Ecto neural progenitor cell (in vitro differentiated cells): ENCODE measurements around the gene ANTXRL.
"Not testable (repeated sequence)": the region's sequence is repeated elsewhere in the genome, so short reads cannot be mapped to it uniquely, and the experiment has no call there.

Experiments used
- DNase-seq: peaks from one replicate; pipeline ENCODE4 v3.0.0-alpha.2; 2018; ENCODE audit warnings: low spot score

Gene ANTXRL

DNA sequence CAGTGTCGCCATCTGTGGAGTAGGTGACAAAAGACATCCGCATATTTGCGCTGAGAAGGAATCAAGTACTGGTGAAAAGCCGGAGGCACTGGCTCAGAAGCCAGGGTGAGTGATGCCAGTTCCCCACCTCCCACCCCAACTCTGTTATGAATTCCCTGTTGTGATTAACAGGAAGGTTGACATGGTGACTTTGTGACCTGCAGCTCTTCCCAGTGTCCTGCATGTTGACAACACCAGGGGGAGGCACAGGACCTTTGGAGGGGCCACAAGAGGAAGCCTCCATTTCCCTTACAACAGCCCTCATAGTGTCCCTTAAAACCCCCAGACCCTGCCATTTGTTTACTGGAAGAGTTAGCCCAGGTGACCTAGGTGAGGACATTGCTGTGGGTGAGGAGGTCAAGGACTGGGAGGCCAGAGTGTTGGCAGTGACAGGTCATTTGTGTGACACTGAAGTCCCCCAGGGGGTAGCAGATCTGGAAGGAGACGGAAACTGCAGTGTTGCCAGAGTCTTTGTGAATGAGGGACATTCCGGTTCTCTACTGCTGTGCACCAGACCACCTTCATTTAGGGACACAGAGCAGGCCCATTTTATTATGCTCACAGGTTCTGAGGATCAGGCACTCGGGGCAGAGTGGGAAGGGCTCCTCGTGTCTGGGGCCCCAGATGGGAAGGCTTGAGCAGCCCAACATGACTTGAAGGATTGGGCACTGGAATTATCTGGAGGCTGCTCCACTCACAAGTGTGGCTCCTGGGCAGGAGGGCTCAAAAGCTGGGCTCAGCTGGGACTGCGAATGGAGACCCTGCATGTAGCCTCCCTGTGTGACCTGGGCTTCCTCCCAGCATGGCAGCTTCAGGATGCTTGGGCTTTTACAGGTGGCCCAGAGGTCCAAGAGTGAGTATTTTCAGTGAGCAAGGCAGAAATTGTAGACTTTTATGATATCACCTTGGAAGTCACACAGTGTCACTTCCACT is 13.0 kb upstream of the ANTXRL start:
- DNase-seq, result peak; percentile 21

GRCh38 chr10:46277840-46278239 is 9.0 kb upstream of the ANTXRL start:
- DNase-seq, result no peak

DNA sequence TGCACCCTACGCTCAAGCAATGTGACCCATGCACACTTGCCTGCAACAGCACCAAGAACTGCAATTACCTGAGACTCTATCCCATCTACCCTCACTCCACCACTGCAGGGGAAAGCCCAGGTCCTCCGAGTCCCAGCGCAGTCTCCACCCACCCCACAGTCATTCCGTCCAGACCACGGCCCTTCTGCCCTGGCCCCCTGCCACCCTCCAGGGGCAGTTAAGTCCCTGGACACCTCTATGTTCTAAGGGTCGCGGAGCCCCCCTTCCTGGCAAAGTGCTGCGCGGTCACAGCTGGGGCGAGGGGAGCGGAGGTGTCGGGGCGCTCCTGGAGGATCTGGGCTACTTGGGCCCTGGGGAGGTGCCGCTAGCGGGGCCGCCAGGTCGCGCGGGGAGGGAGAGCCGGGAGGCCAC is 4.4 kb upstream of the ANTXRL start:
- not testable (repeated sequence) for DNase-seq

GRCh38 chr10:46282842-46283574 is 3.8 kb upstream of the ANTXRL start:
- DNase-seq, result peak; percentile 70

DNA sequence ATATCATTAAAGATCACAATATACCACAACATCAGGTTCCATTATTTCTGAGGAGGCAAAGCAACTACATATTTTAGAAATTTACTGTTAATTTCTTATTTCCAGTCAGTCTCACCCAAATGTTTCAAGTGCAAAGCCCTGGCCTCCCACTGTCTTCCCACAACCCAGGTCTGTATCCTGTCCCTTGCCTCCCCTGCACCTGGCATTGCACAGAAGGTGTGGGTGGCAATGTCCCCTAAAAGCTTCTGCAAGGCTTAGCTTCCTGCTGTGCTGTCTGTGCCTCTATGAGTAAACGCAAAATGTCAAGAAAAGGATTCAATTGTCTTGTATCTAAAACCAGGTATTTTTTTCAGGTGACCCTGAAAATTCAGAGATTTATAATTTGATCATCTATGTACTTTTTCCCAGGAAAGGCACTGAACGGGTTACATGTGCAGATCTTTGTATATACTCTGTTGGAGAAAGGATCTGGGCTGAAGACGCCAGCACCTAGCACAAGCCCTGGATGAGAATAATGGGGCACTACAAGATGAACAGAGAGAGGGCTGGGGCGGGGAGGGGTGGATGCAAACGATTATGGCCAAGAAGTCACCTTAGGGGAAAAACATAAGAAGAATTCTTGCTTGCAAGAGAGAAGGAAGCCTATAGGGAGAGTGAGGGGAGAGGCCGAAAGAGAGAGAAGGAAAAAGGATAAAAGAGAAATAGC is 3.1 kb upstream of the ANTXRL start:
- DNase-seq, result no peak

DNA sequence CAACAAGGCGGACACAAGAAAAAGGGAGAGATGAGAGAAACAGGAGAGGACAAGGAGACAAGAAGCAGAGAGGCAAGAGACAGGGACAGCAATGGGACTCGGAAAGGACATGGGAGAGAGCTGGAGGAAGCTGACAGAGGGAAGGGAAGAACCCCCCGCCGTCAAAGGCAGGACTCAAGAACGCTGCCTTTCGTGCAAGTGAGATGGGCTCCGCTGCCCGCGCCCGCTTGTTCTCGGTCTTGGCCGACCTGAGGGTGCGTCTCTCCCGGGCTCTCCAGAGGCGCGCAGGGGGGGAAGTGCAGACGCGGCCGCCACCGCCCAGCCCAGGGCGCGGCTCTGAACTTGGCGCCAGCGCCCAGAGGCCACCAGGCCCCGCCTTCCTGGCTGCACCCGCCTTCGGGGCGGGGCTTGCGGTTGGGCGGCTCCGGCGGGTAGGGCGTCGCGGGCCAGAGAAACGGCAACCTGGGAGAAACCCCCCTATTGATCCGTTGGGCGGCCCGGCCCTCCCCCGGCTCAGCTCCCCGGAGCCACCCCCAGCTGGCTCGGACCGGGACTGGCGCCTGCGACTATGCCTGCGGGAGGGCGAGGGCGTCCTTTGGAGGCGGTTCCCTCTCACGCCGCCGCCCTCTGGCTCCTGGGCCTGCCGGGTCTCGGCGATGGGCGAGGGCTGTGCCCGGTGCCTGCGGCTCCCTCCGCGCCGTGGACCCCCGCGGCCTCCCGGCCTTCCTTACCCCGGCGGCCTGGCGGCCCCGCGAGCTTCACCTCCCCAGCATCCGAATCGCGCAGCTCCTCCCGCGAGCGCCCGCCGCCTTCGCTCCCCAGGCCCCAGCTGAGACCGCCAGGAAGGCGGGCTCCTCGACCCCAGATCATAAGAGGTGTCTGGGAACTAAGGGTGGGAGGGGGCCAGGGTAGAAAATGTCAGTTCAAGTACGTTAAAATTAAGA is 2.2 kb upstream of the ANTXRL start:
- peak; percentile 75 for DNase-seq

- no peak for DNase-seq
These were observed 1.5 kb upstream of the ANTXRL start for GRCh38 chr10:46285300-46285699.

DNA sequence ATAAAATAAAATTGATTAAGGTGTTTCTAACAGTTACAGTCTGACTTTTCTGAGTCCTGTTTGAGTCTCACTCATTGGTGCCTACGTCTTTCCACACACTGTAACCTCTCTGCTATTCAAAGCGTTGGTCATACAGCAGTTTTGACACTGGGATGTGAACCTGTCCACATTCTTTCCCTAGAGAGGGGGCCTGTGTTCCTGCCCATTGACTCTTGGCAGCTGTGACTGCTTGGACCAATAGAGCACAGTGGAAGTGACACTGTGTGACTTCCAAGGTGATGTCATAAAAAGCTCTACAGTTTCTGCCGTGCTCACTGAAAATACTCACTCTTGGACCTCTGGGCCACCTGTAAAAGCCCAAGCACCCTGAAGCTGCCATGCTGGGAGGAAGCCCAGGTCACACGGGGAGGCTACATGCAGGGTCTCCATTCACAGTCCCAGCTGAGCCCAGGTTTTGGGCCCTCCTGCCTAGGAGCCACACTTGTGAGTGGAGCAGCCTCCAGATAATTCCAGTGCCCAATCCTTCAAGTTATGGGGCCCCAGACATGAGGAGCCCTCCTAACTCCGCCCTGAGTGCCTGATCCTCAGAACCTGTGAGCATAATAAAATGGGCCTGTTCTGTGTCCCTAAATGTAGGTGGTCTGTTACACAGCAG is 704 bp upstream of the ANTXRL start:
- DNase-seq, result no peak

DNA sequence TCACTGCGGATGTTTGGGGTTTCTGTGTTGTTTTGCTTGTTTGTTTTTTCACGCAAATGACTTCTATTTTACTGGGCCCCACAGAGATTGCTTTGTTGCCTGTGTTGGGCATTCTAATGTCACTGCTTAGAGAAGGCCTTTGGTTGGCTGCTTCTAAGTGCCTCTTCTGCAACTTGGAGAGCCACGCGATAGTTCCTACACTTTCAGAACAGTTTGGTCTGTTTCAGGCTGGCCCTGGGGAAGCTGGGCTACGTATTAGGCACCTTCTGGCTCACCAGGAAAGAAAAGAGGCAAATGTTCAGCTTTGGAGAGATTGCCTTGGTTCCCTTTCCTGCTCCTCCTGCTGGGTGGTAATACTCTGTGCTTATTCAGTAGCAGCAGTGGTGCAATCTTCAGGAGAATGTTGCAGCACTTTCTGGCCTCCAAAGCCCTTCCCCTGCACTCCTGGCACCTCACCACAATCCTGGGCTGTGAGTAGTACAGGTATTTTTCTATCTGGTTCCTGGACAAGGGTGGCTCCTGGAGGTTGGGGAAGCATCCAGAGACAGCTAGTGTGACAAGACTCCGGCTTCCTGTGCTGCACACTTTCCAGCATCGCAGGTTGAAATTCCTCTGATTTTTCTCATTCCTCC is 1.2 kb downstream of the ANTXRL start:
- no peak for DNase-seq

- DNase-seq, result no peak
These were observed 1.9 kb downstream of the ANTXRL start for GRCh38 chr10:46288601-46289206.

- DNase-seq, result no peak
These were observed 2.5 kb downstream of the ANTXRL start for GRCh38 chr10:46289209-46289810.

DNA sequence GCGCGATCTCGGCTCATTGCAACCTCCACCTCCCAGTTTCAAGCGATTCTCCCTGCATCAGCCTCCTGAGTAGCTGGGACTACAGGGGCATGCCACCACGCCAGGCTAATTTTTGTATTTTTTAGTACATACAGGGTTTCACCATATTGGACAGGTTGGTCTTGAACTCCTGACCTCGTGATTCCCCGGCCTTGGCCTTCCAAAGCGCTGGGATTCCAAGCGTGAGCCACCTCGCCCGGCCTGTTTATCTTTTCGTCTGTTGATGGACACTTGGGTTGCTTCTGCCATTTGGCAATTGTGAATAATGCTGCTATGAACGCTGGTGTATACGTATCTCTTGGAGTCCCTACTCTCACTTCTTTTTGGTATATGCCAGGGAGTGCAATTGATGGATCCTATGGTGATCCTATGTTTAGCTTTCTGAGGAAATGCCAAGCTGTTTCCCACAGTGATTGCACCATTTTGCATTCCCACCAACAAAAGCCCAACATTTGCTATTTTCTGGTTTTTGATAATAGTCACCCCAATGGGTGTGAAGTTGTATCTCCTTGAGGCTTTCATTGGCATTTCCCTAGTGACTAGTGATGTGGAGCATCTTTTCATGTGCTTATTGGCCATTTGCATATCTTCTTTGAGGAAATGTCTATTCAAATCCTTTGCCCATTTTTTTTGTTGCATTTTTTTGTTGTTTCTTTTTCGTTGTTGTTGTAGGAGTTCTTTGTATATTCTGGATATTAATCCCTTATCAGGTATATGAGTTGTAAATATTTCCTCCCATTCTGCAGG is 3.5 kb downstream of the ANTXRL start:
- no peak for DNase-seq

DNA sequence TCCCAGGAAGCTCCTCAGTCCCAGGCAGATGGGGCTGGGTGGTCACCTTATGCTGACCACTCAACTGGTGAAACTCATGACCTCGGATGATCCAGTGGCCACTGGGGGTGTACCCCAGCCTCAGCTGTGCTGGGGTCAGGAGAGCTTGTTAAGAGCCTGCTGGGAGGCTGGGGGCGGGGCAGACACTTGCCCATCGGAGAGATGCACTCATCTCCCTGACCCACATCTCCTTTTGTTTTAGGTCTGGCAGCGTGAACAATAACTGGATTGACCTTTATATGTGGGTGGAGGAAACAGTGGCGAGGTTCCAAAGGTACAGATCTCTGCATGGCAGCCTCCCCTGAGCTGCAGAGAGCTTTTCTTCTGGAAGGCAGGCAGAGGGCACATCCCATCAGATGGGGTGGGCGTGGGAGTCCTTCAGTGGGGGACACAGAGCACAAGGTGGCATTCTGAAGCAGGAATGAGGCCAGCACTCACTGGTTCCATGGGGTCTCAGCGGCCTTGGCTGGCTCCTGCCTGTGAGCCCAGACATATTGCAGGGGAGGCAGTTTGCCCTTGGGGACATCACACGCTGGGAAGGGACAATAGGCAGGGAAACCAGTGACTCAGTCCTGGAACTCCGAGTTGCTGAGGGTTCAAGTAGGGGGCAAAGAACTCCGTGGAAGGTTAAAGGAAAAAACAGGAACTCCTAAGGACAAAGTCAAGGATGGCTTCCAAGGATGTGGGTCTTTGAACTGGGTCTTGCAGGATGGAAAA is 5.2 kb downstream of the ANTXRL start:
- DNase-seq, result no peak

DNA sequence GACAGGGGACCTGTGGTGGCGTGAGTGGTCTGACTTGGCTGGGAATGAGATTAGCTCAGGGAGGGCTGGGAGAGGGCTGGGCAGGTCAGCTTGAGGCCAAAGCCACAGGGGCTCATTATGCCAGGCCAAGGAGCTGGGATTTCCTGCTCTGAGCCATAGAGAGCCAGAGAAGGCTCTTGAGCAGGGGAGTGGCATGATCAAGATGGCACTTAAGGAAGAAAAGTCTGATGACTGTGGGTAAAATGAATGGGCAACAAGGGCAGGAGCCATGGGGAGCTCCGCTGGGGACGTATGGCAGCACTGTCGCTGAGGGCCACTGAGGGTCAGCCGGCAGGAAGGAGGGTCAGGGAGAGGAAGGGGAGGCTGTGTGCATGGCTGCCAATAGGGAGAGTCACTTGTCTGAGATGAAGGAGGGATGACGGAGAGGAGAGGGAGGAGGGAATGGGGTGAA is 5.8 kb downstream of the ANTXRL start:
- DNase-seq, result no peak

DNA sequence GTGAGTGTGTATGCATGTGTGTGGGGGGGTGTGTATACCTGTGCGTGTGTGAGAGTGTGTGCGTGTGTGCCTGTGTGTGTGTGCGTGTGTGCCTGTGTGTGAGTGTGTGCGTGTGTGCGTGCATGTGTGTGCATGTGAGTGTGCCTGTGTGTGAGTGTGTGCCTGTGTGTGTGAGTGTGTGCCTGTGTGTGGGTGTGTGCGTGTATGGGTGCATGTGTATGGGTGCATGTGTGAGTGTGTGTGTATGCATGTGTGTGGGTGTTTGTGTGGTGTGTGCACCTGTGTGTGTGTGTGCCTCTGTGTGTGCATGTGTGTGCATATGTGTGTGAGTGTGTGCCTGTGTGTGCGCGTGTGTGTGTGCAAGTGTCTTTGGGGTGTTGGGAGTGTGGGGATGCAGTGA is 6.4 kb downstream of the ANTXRL start:
- DNase-seq, result no peak

DNA sequence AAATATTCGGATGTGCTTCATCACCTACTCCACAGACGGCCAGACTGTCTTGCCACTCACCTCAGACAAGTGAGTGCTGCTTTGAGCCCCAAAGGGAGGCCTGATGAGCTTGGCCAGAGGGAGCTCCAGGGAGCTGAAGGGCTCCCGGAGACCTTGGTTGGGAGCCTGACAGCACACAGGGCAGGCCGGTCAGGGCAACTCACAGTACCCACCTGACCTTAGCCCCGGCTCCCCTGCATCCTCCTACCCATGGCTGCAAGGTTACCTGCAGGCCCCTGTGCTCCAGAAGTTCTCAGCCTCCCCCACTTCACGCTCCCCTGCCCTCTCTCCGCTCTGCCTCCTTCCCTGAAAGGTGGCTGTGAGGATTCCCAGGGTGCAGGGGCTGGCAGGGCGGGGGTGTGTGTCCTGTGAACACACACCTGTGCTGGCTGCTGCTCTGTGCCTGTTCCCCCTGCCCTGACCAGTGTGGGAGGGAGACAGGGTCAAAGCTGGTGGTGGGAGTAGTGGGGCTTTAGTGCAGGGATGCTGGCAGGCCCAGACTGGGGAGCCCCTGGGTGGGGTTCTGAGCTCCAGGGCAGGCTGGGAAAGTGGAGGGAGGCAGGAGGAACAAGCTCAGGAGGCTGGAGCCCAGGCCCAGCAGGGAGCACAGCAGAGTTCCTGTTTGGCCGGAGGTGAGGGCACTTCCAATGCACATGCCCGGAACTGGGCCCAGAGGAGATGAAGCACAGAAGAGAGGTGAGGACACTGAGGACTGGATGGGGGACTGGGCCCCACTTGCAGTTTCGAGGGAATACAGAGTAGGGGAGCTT is 7.2 kb downstream of the ANTXRL start:
- no peak for DNase-seq

DNA sequence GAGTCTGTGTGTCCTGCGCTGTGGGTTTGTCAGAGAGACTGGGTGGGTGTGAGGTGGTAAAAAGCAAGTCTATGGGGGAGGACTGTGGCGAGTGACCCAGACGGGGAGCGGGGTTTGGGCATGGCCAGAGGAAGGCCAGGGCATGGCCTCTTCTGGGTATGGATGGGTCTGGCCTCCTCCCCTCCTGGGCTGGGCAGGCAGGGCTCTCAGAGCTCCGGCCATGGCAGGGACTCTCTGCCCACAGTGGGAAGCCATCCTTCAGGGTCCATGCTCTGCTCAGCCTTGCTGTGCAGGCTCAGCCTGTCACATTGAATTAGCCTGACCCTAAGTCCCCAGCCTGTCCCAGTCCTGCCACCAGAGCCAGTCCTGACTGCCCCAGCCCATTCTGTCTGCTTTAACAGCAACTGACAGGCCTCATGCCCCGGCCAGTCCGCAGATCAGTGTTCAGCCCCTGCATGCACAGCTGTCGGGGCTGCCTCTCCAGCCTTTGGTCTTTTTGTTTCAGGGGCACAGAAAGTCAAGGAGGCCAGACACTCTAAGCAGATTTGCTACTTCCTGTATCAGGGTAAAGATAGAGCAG is 7.9 kb downstream of the ANTXRL start:
- DNase-seq, result no peak
